ENCODE data around the gene LY9.

The LY9 gene

DNA sequence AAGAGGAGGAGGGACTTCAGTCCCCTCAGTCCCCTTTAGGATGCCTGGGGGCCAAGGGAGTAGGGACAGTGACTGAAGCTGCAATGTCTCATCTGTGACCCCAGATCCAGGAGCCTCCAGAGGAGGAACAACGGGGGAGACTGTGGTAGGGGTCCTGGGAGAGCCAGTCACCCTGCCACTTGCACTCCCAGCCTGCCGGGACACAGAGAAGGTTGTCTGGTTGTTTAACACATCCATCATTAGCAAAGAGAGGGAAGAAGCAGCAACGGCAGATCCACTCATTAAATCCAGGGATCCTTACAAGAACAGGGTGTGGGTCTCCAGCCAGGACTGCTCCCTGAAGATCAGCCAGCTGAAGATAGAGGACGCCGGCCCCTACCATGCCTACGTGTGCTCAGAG lies 18.3 kb downstream of the LY9 start:
- DNase-seq (ENCODE audit: extremely low read depth, low read depth): no peak
- TF ChIP-seq, protein P1, sequence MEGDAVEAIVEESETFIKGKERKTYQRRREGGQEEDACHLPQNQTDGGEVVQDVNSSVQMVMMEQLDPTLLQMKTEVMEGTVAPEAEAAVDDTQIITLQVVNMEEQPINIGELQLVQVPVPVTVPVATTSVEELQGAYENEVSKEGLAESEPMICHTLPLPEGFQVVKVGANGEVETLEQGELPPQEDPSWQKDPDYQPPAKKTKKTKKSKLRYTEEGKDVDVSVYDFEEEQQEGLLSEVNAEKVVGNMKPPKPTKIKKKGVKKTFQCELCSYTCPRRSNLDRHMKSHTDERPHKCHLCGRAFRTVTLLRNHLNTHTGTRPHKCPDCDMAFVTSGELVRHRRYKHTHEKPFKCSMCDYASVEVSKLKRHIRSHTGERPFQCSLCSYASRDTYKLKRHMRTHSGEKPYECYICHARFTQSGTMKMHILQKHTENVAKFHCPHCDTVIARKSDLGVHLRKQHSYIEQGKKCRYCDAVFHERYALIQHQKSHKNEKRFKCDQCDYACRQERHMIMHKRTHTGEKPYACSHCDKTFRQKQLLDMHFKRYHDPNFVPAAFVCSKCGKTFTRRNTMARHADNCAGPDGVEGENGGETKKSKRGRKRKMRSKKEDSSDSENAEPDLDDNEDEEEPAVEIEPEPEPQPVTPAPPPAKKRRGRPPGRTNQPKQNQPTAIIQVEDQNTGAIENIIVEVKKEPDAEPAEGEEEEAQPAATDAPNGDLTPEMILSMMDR (IDR thresholded peaks at IDR 0.05; ENCODE audit: low read depth, low read length): no peak

DNA sequence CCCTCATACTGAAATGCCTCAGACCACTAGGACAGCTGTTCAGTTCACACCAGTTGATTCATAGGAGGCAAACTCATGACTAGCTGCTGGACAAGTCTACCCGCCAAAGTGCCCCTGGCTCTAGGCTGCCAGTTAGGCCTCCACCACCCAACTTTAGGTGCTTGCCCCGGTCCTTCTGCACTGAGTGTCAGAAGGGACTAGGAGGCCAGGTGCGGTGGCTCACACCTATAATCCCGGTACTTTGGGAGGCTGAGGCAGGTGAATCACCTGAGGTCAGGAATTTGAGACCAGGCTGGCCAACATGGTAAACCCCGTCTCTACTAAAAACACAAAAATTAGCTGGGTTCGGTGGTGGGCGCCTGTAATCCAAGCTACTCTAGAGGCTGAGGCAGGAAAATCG lies 18.9 kb downstream of the LY9 start:
- no peak for DNase-seq (ENCODE audit: extremely low read depth, low read depth)
- TF ChIP-seq, protein P1 (IDR thresholded peaks at IDR 0.05; ENCODE audit: low read depth, low read length): no peak

DNA sequence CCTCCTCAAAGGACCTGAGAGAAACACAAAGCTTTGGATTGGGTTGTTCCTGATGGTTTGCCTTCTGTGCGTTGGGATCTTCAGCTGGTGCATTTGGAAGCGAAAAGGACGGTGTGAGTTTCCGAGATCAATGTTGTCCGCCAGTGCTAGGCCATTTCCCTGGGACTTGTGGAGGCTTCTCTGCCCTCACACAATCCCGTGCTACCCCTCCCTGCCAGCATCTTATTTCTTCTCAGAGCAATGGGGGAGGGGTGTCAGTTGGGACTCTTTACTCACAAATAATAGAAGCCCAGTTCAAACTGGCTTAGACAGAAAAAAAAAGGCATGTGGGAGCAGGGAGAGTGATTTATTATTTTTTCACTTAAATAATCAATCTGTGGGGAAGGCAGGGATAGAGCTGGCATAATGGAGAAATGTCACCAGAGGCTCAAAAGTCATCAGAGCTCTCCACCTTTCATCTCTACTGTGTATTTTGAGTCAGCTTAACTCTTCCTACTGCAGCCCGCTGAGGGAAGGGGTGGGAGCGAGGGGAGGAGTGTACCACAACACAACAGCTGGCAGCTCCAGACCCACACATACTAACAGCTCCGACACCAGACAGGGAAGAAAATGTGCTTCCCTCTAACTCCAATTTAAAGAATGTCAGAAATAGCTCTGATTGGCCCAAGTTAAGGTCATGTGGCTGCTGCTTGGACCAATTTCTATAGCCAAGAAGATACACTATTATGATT lies 22.4 kb downstream of the LY9 start:
- DNase-seq (ENCODE audit: extremely low read depth, low read depth): no peak
- TF ChIP-seq, protein P1 (IDR thresholded peaks at IDR 0.05; ENCODE audit: low read depth, low read length): no peak

DNA sequence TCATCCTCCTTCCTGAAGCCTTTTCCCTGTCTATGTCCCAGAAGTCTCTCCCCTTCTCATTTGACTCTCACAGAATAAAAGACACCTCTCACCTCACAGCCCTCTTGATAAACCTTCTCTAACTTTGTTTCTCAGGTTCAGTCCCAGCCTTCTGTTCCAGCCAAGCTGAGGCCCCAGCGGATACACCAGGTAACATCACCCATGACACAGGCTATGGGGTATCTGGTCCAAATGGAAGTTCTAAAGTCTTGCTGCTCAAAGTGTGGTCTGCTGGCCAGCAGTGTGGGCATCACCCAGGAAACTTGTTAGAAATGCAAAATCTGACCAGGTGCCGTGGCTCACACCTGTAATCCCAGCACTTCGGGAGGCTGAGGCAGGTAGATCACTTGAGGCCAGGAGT lies 23.2 kb downstream of the LY9 start:
- DNase-seq (ENCODE audit: extremely low read depth, low read depth): no peak
- TF ChIP-seq, protein P1 (IDR thresholded peaks at IDR 0.05; ENCODE audit: low read depth, low read length): no peak

DNA sequence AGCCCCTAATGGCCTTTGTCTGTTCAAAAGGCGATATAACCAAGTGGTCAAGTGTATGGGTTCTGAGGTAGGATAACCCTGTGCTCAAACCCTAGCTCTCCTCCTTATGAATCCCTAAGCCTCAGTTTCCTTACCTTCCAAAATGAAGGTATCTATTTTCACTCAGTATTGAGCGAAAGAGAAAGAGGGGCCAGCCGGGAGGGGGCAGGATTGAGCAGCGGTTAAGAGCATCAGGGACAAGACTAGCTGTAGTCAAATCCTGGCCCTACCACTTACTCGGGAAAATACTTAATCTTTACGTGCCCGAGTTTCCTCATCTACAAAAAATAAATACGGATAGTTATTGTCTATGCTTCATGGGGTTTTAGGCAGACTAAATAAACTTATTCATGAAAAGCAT lies 25.7 kb downstream of the LY9 start:
- no peak for DNase-seq (ENCODE audit: extremely low read depth, low read depth)
- TF ChIP-seq, protein P1 (IDR thresholded peaks at IDR 0.05; ENCODE audit: low read depth, low read length): no peak

DNA sequence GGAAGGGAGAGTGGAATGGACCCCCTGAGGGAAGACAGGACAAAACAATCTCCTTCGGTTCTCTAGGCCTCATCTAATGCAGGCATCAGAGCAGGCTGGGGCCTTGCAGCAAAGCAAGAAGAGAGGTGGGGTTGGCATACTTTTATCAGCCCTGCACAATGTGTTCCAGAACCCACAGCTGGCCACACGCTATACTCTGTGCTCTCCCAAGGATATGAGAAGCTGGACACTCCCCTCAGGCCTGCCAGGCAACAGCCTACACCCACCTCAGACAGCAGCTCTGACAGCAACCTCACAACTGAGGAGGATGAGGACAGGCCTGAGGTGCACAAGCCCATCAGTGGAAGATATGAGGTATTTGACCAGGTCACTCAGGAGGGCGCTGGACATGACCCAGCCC lies 27.3 kb downstream of the LY9 start:
- TF ChIP-seq, protein P1 (IDR thresholded peaks at IDR 0.05; ENCODE audit: low read depth, low read length): no peak
- no peak for DNase-seq (ENCODE audit: extremely low read depth, low read depth)

DNA sequence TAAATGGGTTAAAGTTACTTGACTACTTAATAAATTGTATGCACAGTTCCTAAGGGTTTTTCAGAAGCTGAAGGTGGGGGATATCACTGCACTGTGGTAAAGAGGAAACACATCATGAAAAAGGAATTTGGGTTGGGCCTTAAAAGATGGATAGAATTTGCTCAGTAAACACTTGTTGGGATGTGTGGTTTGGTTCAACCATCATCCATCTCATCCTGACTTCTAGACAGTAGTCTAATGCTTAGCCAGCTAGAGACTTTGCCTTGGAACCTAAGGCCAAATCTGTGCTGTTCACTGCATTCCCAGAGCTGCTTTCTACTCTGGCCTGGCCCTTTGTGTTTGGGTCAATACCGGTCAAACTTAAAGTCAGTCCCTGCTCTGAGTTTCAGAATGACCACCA lies 30.6 kb downstream of the LY9 start:
- TF ChIP-seq, protein P1 (IDR thresholded peaks at IDR 0.05; ENCODE audit: low read depth, low read length): no peak
- no peak for DNase-seq (ENCODE audit: extremely low read depth, low read depth)

Data from AG09319 (cell line).